HG03571 (cell line): ENCODE results near the gene PLRG1.

ENCODE experiments used
- ATAC-seq: cut with Tn5 transposase; IDR thresholded peaks from one replicate; pipeline ENCODE4 v1.9.1; 2021; ENCODE audit not compliant: unreplicated experiment

PLRG1 gene

DNA sequence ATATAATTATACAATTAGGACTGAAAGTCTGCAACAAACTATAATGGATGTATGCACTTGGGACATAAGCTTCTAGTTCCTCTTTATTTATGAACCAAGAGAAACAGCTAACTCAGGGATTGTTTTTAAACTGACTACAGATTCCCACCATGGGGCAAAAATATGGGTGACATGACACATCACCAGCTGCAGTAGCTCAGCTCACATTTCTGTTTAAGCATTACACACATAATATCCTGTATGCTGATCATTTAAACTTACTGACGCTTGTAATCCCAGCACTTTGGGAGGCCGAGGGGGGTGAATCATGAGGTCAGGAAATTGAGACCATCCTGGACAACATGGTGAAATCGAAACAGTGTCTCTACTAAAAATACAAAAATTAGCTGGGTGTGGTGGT is 24.1 kb upstream of the PLRG1 start:
- no peak for ATAC-seq

DNA sequence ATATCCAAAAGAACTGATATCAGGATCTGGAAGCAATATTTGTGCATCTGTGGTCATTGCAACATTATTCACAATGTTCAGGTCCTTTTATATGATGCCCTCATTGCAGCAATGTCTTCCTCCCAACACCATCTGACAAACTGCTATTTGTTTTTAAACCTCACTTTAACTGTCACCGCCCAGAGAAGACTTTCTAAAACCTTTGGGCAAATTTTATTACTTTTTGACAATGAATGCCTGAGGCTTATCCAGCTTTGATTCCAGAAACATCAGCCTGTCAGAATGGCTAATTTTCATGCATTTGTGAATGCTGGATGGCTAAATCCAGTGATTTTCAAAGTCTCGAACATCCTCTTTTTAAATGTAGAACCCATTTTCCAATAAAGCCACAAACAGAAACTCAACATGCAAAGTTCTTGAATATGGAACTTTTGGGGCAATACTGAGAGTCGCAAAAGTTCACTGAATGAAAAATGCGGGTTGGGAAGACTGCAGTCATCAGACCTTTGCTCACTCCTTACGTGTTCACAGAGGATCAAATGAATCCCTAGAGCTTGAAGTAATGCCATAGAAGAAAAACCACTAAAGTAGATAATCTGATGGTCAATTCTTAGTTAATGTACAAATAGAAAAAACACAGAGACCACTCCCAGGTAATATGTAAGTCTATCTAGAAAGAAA is 23.1 kb upstream of the PLRG1 start:
- ATAC-seq, result no peak

GRCh38 chr4:154569584-154569983 is 19.4 kb upstream of the PLRG1 start:
- no peak for ATAC-seq

- ATAC-seq, result no peak
Measured at GRCh38 chr4:154569028-154569427, 18.8 kb upstream of the PLRG1 start.

DNA sequence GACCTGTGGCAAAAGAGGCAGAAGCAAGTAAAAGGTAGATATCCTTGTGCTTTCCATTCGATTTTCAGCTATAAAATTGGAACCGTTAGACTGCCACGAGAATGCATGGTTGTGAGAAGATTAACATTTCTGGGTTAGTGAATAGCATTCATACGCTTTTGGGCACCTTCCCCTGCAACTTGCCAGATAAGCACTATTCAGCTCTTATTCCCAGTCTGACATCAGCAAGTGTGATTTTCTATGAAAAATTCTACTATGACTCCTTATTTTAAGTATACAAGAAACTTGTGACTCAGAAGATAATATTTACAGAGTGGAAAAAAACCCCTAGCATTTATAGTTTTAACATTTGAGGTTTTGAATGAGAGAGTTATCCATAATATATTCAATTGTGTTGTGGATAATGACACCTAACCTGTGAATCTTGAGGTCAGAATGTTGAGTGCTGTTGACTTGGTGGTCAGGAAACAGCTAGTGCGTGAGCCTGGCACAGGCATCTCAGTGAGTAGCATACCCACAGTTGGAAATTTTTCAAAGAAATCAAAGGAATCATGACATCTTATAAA is 16.5 kb upstream of the PLRG1 start:
- ATAC-seq, result no peak

DNA sequence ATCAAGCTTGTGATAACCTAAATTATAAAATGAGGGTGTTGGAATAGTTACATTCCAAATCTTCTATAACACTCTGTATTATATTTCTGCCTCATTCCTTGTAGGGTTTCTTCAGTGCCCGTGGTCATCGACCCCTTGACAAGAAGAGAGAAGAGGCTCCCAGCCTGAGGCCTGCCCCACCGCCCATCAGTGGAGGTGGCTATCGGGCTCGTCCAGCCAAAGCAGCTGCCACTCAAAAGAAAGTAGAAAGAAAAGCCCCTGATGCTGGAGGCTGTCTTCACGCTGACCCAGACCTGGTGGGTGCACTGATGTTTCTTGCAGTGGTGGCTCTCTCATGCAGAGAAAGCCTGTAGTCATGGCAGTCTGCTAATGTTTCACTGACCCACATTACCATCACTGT is 15.5 kb upstream of the PLRG1 start:
- no peak for ATAC-seq

DNA sequence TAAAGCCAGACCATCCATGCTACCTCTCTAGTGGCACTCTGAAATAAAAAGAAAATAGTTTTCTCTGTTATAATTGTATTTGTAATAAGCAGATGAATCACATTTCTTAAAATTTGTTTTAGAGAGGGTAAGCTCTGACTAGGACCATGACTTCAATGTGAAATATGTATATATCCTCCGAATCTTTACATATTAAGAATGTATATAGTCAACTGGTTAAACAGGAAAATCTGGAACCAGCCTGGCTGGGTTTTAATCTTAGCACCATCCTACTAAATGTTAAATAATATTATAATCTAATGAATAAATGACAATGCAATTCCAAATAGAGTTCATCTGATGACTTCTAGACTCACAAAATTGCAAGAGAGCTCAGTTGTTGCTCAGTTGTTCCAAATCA is 14.1 kb upstream of the PLRG1 start:
- ATAC-seq, result no peak

DNA sequence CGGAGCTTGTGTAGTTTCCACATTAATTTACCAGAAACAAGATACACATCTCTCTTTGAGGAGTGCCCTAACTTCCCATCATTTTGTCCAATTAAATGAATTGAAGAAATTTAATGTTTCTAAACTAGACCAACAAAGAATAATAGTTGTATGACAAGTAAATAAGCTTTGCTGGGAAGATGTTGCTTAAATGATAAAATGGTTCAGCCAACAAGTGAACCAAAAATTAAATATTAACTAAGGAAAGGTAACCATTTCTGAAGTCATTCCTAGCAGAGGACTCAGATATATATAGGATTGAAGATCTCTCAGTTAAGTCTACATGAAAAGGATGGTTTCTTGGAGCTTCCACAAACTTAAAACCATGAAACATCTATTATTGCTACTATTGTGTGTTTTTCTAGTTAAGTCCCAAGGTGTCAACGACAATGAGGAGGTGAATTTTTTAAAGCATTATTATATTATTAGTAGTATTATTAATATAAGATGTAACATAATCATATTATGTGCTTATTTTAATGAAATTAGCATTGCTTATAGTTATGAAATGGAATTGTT is 12.6 kb upstream of the PLRG1 start, which contains the start of gene FGB:
Gene FGB, plus strand, starts transcription at position 315 of the 558 bp plus-strand sequence. Its CDS starts 8 bp downstream, at position 323.
- ATAC-seq, result no peak

DNA sequence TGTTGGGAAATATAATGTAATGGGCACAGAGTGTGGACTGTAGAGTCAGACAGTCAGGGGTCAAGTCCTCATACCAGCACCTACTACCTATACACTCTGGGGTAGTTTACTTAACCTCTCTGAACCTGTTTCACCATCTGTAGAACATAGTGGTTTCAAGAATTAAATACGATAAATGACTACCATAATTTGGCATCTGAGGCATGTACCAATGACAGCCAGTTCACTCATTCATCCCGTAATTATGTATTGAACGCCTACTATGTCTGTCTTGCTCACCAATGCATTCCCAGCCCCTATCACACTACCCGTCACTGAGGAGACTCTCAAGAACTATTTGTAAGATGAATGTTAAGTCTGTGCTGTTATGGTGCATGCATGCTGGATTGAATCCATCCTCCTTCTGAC is 10.6 kb upstream of the PLRG1 start:
- no peak for ATAC-seq

GRCh38 chr4:154560419-154560801 is 10.2 kb upstream of the PLRG1 start:
- no peak for ATAC-seq

- ATAC-seq, result peak; percentile 61
Measured at GRCh38 chr4:154559494-154560418, 9.6 kb upstream of the PLRG1 start.

- ATAC-seq, result peak; percentile 11
Measured at GRCh38 chr4:154559141-154559493, 8.9 kb upstream of the PLRG1 start.

- peak; percentile 47 for ATAC-seq
Measured at GRCh38 chr4:154551872-154552686, 1.9 kb upstream of the PLRG1 start.

- ATAC-seq, result no peak
Measured at GRCh38 chr4:154545689-154546088, 4.5 kb downstream of the PLRG1 start.

DNA sequence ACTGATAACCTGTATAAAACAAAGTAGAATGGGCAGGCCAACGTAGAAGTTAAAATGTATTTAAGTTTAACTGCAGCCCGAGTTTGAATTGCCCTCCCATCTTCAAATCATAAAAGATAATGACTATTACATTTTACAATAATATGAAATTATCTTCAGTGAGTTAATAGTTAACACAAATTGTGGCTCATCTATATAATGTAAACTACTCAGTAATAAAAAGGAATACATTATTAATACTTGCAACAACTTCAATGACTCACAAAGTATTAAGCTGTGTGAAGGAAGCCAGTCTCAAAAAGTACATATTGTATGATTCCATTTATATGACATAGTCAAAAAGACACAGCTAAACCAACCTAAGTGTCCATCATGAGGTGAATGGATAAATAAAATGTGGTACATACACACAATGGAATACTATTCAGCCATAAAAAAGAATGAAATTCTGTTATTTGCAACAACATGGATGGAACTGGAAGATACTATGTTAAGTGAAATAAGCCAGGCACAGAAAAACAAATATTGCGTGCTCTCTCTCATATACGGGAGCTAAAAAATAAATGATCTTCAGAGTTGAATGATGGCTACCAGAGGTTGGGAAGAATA is 7.8 kb downstream of the PLRG1 start:
- no peak for ATAC-seq

- ATAC-seq, result no peak
Measured at GRCh38 chr4:154534296-154534695, 15.9 kb downstream of the PLRG1 start.

DNA sequence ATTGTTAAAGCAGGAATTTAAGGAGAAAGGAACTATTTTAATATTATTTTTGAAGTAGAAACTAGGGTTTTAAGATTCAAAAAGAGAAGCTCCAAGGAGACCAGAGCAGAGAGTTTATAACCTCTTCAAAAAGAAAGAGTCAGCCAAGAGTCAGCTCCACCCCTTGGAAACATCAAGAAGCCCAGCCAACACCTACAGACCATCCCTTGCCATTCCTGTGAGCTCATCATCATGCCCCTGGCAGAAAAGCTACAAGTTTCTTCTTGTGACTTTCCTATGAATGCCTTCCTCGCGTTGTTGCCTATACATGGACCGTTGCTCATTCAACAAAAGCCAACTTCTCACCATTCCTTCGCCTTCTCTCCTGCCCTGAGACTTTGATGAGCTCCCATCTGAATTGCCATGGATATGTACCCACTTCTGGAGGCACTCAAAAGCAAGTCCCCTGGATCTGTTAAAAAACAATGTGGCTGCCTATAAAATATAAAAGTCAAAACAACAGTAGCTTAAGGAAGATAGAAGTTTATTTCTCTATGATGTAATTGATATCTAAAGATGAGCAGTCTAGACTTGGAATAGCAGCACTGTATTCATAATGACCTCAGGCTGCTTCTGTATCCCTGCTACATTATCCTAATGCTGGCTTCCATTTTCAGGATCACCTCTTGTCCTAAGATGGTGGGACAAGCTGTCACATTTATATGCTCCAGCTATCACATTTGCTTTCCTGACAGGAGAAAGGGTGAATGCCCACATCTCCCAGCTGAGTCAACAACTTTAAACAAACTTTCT is 20.3 kb downstream of the PLRG1 start:
- no peak for ATAC-seq

GRCh38 chr4:154528869-154529268 is 21.3 kb downstream of the PLRG1 start:
- no peak for ATAC-seq

DNA sequence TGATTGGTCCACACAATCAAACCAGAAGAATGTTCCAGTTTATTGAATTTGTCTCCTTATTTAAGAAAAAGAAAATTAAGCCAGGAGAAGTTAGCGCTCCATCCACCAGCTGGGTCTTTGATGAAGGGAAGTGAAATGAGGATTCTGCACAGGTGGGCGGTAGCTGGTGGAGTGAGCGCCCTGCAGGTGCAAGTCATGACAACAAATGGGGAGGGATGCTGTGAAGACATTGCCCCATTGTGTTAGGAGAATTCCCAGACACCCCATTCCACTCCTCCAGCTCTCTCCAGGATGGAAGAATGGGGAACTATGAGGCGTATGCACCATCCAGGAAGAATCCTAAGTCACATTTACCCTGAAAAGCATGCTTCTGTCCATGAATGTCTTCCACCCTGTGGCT is 22.9 kb downstream of the PLRG1 start:
- no peak for ATAC-seq

DNA sequence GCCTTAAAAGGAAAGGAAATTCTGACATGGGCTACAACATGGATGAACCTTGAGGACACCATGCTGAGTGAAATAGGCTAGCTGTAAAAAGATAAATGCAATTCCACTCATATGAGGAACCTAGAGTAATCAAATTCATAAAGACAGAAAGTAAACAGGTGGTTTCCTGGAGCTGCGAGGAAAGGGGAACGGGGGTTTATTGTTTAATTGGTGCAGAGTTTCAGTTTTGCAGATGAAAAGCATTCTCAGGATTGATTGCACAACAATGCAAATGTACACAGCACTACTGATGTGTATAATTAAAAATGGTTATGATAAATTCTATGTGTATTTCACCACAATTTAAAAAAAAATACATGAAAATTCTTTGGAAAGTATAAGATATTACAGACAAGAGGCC is 24.0 kb downstream of the PLRG1 start:
- no peak for ATAC-seq
